IMR-90 (cell line): ENCODE measurements around the gene ZSWIM5. TPM values are rescaled to one million over a fixed set of nuclear protein-coding genes. Genes with fewer than 3 reads are reported as not detected.

Source experiments
- ATAC-seq: fragments of 200-7000 bp; cut with Tn5 transposase; 2 replicates; pipeline ENCODE4 v1.9.1; 2020; ENCODE audit warnings: low read depth, mild to moderate bottlenecking, moderate library complexity
- BruUV-seq: library from RNA; stranded (reverse); fragments of 400-500 nt; replicated peaks from 2 replicates; lab custom pipeline; 2021; lab: Mats Ljungman, UMichigan
- CTCF ChIA-PET: fragments of 300-600 bp; formaldehyde crosslinking; extraction: SDS; loops from one replicate; lab custom pipeline; 2021; ENCODE audit warnings: antibody characterized with exemption; lab: Yijun Ruan, JAX
- POLR2A ChIA-PET: fragments of 300-600 bp; sonication (Branson Sonifier 250); formaldehyde crosslinking; loops from one replicate; lab custom pipeline; 2022; ENCODE audit warnings: antibody characterized with exemption; ENCODE audit not compliant: unreplicated experiment; lab: Charles Lee
- DNase-seq: peaks from one replicate; pipeline ENCODE4 v3.0.0; 2013
- H2AFZ ChIP-seq: replicated peaks from 2 replicates; pipeline ENCODE3; 2013; ENCODE audit warnings: low read length, mild to moderate bottlenecking; ENCODE audit not compliant: poor library complexity
- H2AK5ac ChIP-seq: 2 replicates; pipeline ENCODE4 v1.6.1; 2013; ENCODE audit warnings: low read depth, low read length, inconsistent platforms
- H2AK9ac ChIP-seq: replicated peaks from 2 replicates; pipeline ENCODE3; 2013; ENCODE audit warnings: mild to moderate bottlenecking, low read depth, low read length, moderate library complexity; ENCODE audit not compliant: poor library complexity
- H2BK120ac ChIP-seq: 2 replicates; pipeline ENCODE4 v1.6.1; 2013; ENCODE audit warnings: low read depth, low read length, inconsistent platforms
- H2BK15ac ChIP-seq: 3 replicates; pipeline ENCODE4 v1.6.1; 2013; ENCODE audit warnings: low read depth, low read length, inconsistent platforms
- H2BK20ac ChIP-seq: 2 replicates; pipeline ENCODE4 v1.6.1; 2013; ENCODE audit warnings: low read depth, mild to moderate bottlenecking, inconsistent platforms, low read length, moderate library complexity
- H2BK5ac ChIP-seq: 2 replicates; pipeline ENCODE4 v1.6.1; 2013; ENCODE audit warnings: mild to moderate bottlenecking, low read depth, low read length, inconsistent platforms; ENCODE audit not compliant: poor library complexity, severe bottlenecking
- H3K14ac ChIP-seq: replicated peaks from 2 replicates; pipeline ENCODE4 v1.6.1; 2013; ENCODE audit warnings: low read depth, low read length, inconsistent platforms
- H3K18ac ChIP-seq: 2 replicates; pipeline ENCODE4 v1.6.1; 2013; ENCODE audit warnings: low read depth, low read length, control low read depth
- H3K23ac ChIP-seq: 2 replicates; pipeline ENCODE4 v1.6.1; 2013; ENCODE audit warnings: low read depth, low read length, inconsistent platforms
- H3K27ac ChIP-seq: 2 replicates; pipeline ENCODE4 v1.5.1; 2013; ENCODE audit warnings: mild to moderate bottlenecking, control low read depth, low read length; ENCODE audit not compliant: insufficient read depth
- H3K27me3 ChIP-seq: 2 replicates; pipeline ENCODE4 v1.6.1; 2013; ENCODE audit warnings: low read length; ENCODE audit not compliant: control insufficient read depth, insufficient read depth
- H3K36me3 ChIP-seq: 2 replicates; pipeline ENCODE4 v1.6.1; 2013; ENCODE audit warnings: low read length, mixed read lengths; ENCODE audit not compliant: control insufficient read depth, insufficient read depth
- H3K4ac ChIP-seq: 2 replicates; pipeline ENCODE4 v1.6.1; 2013; ENCODE audit warnings: low read depth, low read length, inconsistent platforms
- H3K4me1 ChIP-seq: 2 replicates; pipeline ENCODE4 v1.6.1; 2013; ENCODE audit warnings: low read length, mixed read lengths; ENCODE audit not compliant: control insufficient read depth, insufficient read depth
- H3K4me2 ChIP-seq: 2 replicates; pipeline ENCODE4 v1.6.1; 2013; ENCODE audit warnings: low read depth, mild to moderate bottlenecking, control low read depth, low read length, moderate library complexity
- H3K4me3 ChIP-seq: 2 replicates; pipeline ENCODE4 v1.5.1; 2013; ENCODE audit warnings: low read depth, mild to moderate bottlenecking, control low read depth, low read length, moderate library complexity; ENCODE audit not compliant: insufficient read depth
- H3K56ac ChIP-seq: 2 replicates; pipeline ENCODE4 v1.6.1; 2013; ENCODE audit warnings: low read length, inconsistent platforms; ENCODE audit not compliant: insufficient read depth; ENCODE audit errors: extremely low read depth
- H3K79me1 ChIP-seq, 2 experiments: 2 replicates each; pipeline ENCODE4 v1.6.1; 2013; ENCODE audit warnings: low read length in 2 of 2, inconsistent platforms in 1 of 2, low read depth in 1 of 2
- H3K9ac ChIP-seq: 2 replicates; pipeline ENCODE4 v1.6.1; 2013; ENCODE audit warnings: low read depth, low read length, control low read depth
- H3K9me1 ChIP-seq: 2 replicates; pipeline ENCODE4 v1.6.1; 2013; ENCODE audit warnings: low read length, inconsistent platforms; ENCODE audit not compliant: insufficient read depth
- H3K9me3 ChIP-seq: 2 replicates; pipeline ENCODE4 v1.6.1; 2013; ENCODE audit warnings: low read length; ENCODE audit not compliant: control insufficient read depth, insufficient read depth
- H4K20me1 ChIP-seq: 2 replicates; pipeline ENCODE4 v1.6.1; 2013; ENCODE audit warnings: low read length, inconsistent platforms; ENCODE audit not compliant: insufficient read depth
- H4K5ac ChIP-seq: 2 replicates; pipeline ENCODE4 v1.6.1; 2013; ENCODE audit warnings: mild to moderate bottlenecking, low read depth, low read length, control low read depth
- H4K8ac ChIP-seq, 2 experiments: 2 replicates each; pipeline ENCODE4 v1.6.1; 2013; ENCODE audit warnings: low read depth in 2 of 2, low read length in 2 of 2, control low read depth in 1 of 2, inconsistent platforms in 1 of 2
- H4K91ac ChIP-seq: 2 replicates; pipeline ENCODE4 v1.6.1; 2013; ENCODE audit warnings: low read depth, low read length, inconsistent platforms; ENCODE audit not compliant: insufficient read depth
- BHLHE40 ChIP-seq: fragments of 150-350 bp; IDR thresholded peaks from 2 replicates; pipeline ENCODE4 v1.6.1; 2016; ENCODE audit warnings: mild to moderate bottlenecking, low read depth, low read length
- CEBPB ChIP-seq: IDR thresholded peaks from 2 replicates; pipeline ENCODE4 v1.6.1; 2012; ENCODE audit warnings: low read depth, low read length, improper control_type of control experiment
- CHD1 ChIP-seq: IDR thresholded peaks from 2 replicates; pipeline ENCODE4 v1.6.1; 2012; ENCODE audit warnings: low read depth, low read length, improper control_type of control experiment
- FOS ChIP-seq: fragments of 150-350 bp; IDR thresholded peaks from 2 replicates; pipeline ENCODE4 v1.6.1; 2016; ENCODE audit warnings: low read depth, low read length
- MAFK ChIP-seq: IDR thresholded peaks from 2 replicates; pipeline ENCODE4 v1.6.1; 2012; ENCODE audit warnings: low read depth, low read length, improper control_type of control experiment
- MAZ ChIP-seq: IDR thresholded peaks from 2 replicates; pipeline ENCODE4 v1.6.1; 2012; ENCODE audit warnings: low read depth, mild to moderate bottlenecking, low read length, improper control_type of control experiment, moderate library complexity, borderline replicate concordance
- MXI1 ChIP-seq: IDR thresholded peaks from 2 replicates; pipeline ENCODE4 v1.6.1; 2012; ENCODE audit warnings: low read depth, mild to moderate bottlenecking, low read length, moderate library complexity, borderline replicate concordance
- NFE2L2 ChIP-seq: fragments of 150-350 bp; IDR thresholded peaks from 2 replicates; pipeline ENCODE4 v1.6.1; 2016; ENCODE audit warnings: low read depth, mild to moderate bottlenecking, low read length
- POLR2A ChIP-seq: IDR thresholded peaks from 2 replicates; pipeline ENCODE4 v1.6.1; 2012; ENCODE audit warnings: mild to moderate bottlenecking, low read depth, low read length
- RAD21 ChIP-seq: IDR thresholded peaks from 2 replicates; pipeline ENCODE4 v1.6.1; 2012; ENCODE audit warnings: low read length, improper control_type of control experiment
- RCOR1 ChIP-seq: IDR thresholded peaks from 2 replicates; pipeline ENCODE4 v1.6.1; 2012; ENCODE audit warnings: mild to moderate bottlenecking, low read length, improper control_type of control experiment; ENCODE audit not compliant: insufficient replicate concordance
- RFX5 ChIP-seq: IDR thresholded peaks from 2 replicates; pipeline ENCODE4 v1.8.0; 2012; ENCODE audit warnings: low read depth, mild to moderate bottlenecking, low read length, moderate library complexity
- WGBS, 2 experiments: methylation state at CpG; one replicate each; pipeline versions ENCODE4 v1.1.5 to v1.1.7; 2013; ENCODE audit warnings: missing lambda C conversion rate in 2 of 2; ENCODE audit not compliant: insufficient read length in 1 of 2; ENCODE audit errors: extremely low coverage in 2 of 2; 5-methylcytosine and 5-hydroxymethylcytosine counted together
- dilution Hi-C: fragments of 300-500 bp; cut with HindIII; formaldehyde crosslinking; loops from one replicate; pipeline ENCODE4 v1.14.3; 2018; ENCODE audit warnings: low sequenced_read_pairs; ENCODE audit not compliant: unreplicated experiment
- in situ Hi-C: fragments of 300-500 bp; cut with MboI; formaldehyde crosslinking; loops from 3 replicates; pipeline ENCODE4 v1.14.3; 2019; ENCODE audit warnings: low sequenced_read_pairs, inconsistent platforms, mixed read lengths
- intact Hi-C: fragments of 100-400 bp; cut with micrococcal nuclease; formaldehyde crosslinking; loops from 2 replicates; pipeline ENCODE4 v1.10.0; 2022
- polyA plus RNA-seq, 3 experiments: library from polyadenylated mRNA; depleted of rRNA; stranded (reverse); fragments of >200 nt; gene quantifications; 2 replicates each; pipeline ENCODE4 v1.2.3, GENCODE V29; 2012; ENCODE audit warnings: low replicate concordance in 1 of 3
- total RNA-seq: library from RNA; depleted of rRNA; stranded (reverse); fragments of >200 nt; gene quantifications from 2 replicates; pipeline ENCODE4 v1.2.3, GENCODE V29; 2012
- TF ChIP-seq, protein P1 (sequence below): fragments of 150-350 bp; IDR thresholded peaks from 2 replicates; pipeline ENCODE4 v1.6.1; 2016; ENCODE audit warnings: low read depth, mild to moderate bottlenecking, low read length, moderate library complexity, borderline replicate concordance
- TF ChIP-seq, protein P2 (sequence below): fragments of 150-350 bp; IDR thresholded peaks from 2 replicates; pipeline ENCODE4 v1.6.1; 2017; ENCODE audit warnings: mild to moderate bottlenecking, antibody characterized with exemption, low read length, low read depth
- TF ChIP-seq, protein P3 (sequence below): conservative IDR thresholded peaks from 2 replicates; pipeline ENCODE4 v1.5.1; 2012; ENCODE audit warnings: mild to moderate bottlenecking, low read depth, low read length, improper control_type of control experiment

ZSWIM5 gene
- total and polyA plus RNA-seq, 2 of the 4 experiments (the other 2 are of a cell fraction), result under 0.01 to 0.03 TPM

DNA sequence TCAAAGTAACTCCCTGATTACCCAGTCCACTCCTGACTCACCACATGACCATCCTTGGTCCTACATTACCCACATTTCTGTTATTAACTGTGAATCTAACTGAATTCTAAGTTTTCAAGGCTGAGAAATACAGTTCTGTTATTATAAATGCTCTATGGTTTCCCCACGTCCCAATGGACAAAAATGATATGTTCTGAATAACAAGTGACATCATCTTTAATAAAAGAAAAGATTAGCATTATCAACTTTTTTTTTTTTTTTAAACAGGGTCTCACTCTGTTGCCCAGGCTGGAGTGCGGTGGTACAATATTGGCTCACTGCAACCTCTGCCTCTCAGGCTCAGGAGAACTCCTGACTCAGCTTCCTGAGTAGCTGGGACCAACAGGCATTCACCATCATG, 59.6 kb downstream of the ZSWIM5 start:
- no peaks in the 10 kb centered on the region for H4K20me1 ChIP-seq
- no peak overlapping the region for H2BK5ac ChIP-seq
- DNase-seq (no peak), ATAC-seq (no peak)
- H2BK15ac ChIP-seq, result no peak overlapping the region
- H4K8ac ChIP-seq, result no peak overlapping the region
- H4K5ac ChIP-seq, result no peak overlapping the region
- H3K18ac ChIP-seq, result no peak overlapping the region
- H3K27ac ChIP-seq, result no peak overlapping the region
- no peak overlapping the region for H3K56ac ChIP-seq
- H2BK20ac ChIP-seq, result no peak overlapping the region
- no peaks in the 10 kb centered on the region for H3K79me1 ChIP-seq
- no peaks in the 10 kb centered on the region for H3K36me3 ChIP-seq
- H2BK120ac ChIP-seq, result no peak overlapping the region
- TF ChIP-seq RFX5 (no peak), FOS (no peak), RCOR1 (no peak), CHD1 (no peak), POLR2A (no peak), RAD21 (no peak), CEBPB (no peak), NFE2L2 (no peak), BHLHE40 (no peak), MAFK (no peak), MAZ (no peak), MXI1 (no peak)
- TF ChIP-seq, protein P1, sequence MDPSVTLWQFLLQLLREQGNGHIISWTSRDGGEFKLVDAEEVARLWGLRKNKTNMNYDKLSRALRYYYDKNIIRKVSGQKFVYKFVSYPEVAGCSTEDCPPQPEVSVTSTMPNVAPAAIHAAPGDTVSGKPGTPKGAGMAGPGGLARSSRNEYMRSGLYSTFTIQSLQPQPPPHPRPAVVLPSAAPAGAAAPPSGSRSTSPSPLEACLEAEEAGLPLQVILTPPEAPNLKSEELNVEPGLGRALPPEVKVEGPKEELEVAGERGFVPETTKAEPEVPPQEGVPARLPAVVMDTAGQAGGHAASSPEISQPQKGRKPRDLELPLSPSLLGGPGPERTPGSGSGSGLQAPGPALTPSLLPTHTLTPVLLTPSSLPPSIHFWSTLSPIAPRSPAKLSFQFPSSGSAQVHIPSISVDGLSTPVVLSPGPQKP, result no peak
- TF ChIP-seq, protein P2, sequence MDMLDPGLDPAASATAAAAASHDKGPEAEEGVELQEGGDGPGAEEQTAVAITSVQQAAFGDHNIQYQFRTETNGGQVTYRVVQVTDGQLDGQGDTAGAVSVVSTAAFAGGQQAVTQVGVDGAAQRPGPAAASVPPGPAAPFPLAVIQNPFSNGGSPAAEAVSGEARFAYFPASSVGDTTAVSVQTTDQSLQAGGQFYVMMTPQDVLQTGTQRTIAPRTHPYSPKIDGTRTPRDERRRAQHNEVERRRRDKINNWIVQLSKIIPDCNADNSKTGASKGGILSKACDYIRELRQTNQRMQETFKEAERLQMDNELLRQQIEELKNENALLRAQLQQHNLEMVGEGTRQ, result no peak
- TF ChIP-seq, protein P3, sequence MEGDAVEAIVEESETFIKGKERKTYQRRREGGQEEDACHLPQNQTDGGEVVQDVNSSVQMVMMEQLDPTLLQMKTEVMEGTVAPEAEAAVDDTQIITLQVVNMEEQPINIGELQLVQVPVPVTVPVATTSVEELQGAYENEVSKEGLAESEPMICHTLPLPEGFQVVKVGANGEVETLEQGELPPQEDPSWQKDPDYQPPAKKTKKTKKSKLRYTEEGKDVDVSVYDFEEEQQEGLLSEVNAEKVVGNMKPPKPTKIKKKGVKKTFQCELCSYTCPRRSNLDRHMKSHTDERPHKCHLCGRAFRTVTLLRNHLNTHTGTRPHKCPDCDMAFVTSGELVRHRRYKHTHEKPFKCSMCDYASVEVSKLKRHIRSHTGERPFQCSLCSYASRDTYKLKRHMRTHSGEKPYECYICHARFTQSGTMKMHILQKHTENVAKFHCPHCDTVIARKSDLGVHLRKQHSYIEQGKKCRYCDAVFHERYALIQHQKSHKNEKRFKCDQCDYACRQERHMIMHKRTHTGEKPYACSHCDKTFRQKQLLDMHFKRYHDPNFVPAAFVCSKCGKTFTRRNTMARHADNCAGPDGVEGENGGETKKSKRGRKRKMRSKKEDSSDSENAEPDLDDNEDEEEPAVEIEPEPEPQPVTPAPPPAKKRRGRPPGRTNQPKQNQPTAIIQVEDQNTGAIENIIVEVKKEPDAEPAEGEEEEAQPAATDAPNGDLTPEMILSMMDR, result no peak
- H4K91ac ChIP-seq, result no peak overlapping the region
- H3K27me3 ChIP-seq, result peaks cover 2% of the 10 kb centered on the region
- H3K4me2 ChIP-seq, result no peak overlapping the region
- no peak overlapping the region for H3K9ac ChIP-seq
- no peak overlapping the region for H3K14ac ChIP-seq
- no peak overlapping the region for H2AK9ac ChIP-seq
- intact Hi-C loops, result no loop called here
- no CpG with 5 or more reads among the region's 2 CpGs for WGBS, 2 experiments
- H3K4me3 ChIP-seq, result no peak overlapping the region
- H3K4ac ChIP-seq, result no peak overlapping the region
- H2AK5ac ChIP-seq, result no peak overlapping the region
- CTCF ChIA-PET, result no interaction called here
- H3K9me3 ChIP-seq, result no peaks in the 10 kb centered on the region
- H2AFZ ChIP-seq, result no peak overlapping the region
- no peaks in the 10 kb centered on the region for H3K4me1 ChIP-seq
- no peak overlapping the region for H3K23ac ChIP-seq
- H3K9me1 ChIP-seq, result no peaks in the 10 kb centered on the region
- BruUV-seq, result no TSS peak
- dilution Hi-C loops, result no loop called here
- in situ Hi-C loops, result no loop called here
- POLR2A ChIA-PET, result no interaction called here
